HepG2 (cell line): ENCODE results near the gene RNF14. TPM values are rescaled to one million over a fixed set of nuclear protein-coding genes. Genes with fewer than 3 reads are reported as not detected.

Experiments
- ATAC-seq: fragments of 200-7000 bp; cut with Tn5 transposase; 3 replicates; pipeline ENCODE4 v1.9.1; 2020; ENCODE audit warnings: mild to moderate bottlenecking, moderate library complexity
- BruUV-seq: library from RNA; stranded (reverse); fragments of 400-500 nt; replicated peaks from 2 replicates; lab custom pipeline; 2021; lab: Mats Ljungman, UMichigan
- CTCF ChIA-PET: fragments of 300-600 bp; formaldehyde crosslinking; extraction: SDS; loops from one replicate; lab custom pipeline; 2021; ENCODE audit warnings: low total read pairs, inconsistent platforms, low intra/inter-chr PET ratio; lab: Yijun Ruan, JAX
- POLR2A ChIA-PET: fragments of 350-600 bp; sonication (Branson Sonifier 250); formaldehyde crosslinking; loops from one replicate; lab custom pipeline; 2020; ENCODE audit warnings: antibody characterized with exemption, inconsistent platforms; lab: Yijun Ruan, JAX
- DNase-seq: peaks from one replicate; pipeline ENCODE4 v3.0.0-alpha.2; 2015; ENCODE audit warnings: low spot score
- FAIRE-seq: peaks from 3 replicates; lab custom pipeline; 2011; peaks lifted over from hg19 to GRCh38; lab: Jason Lieb, UNC
- H2AFZ ChIP-seq: one replicate; pipeline ENCODE4 v1.6.1; 2011; ENCODE audit warnings: low read length, inconsistent platforms
- H3K27ac ChIP-seq: fragments of 300-600 bp; 3 replicates; pipeline ENCODE4 v1.8.0; 2011; ENCODE audit warnings: mixed run types, mild to moderate bottlenecking, mixed read lengths, low read length, inconsistent platforms; ENCODE audit not compliant: insufficient read depth; ENCODE audit errors: extremely low read length
- H3K27me3 ChIP-seq, 2 experiments: fragments of 200-600 bp in 1 of 2; 2 replicates in 1 of 2; 3 replicates in 1 of 2; pipeline versions ENCODE4 v1.6.0 to v1.8.0; 2011; ENCODE audit warnings: low read length in 2 of 2, mild to moderate bottlenecking in 2 of 2, moderate library complexity in 2 of 2, inconsistent platforms in 1 of 2; ENCODE audit not compliant: insufficient read depth in 2 of 2, control insufficient read depth in 1 of 2
- H3K36me3 ChIP-seq, 2 experiments: fragments of 200-600 bp in 1 of 2; replicated peaks in 1 of 2; 2 replicates in 1 of 2; 3 replicates in 1 of 2; pipeline versions ENCODE4 v1.5.1 to v1.8.0; 2011; ENCODE audit warnings: low read length in 2 of 2, inconsistent platforms in 1 of 2; ENCODE audit not compliant: insufficient read depth in 2 of 2, control insufficient read depth in 1 of 2
- H3K4me1 ChIP-seq: 2 replicates; pipeline ENCODE4 v1.5.1; 2012; ENCODE audit warnings: low read length, inconsistent platforms; ENCODE audit not compliant: insufficient read depth
- H3K4me2 ChIP-seq: 2 replicates; pipeline ENCODE4 v1.6.0; 2011; ENCODE audit warnings: low read depth, low read length, inconsistent platforms
- H3K4me3 ChIP-seq, 3 experiments: fragments of 200-600 bp in 1 of 3; sonication (generic), shearing (Covaris generic) in 1 of 3; replicated peaks in 1 of 3; 2 replicates each; pipeline ENCODE4 v1.5.1; 2011 to 2016; ENCODE audit warnings: low read length in 3 of 3, inconsistent platforms in 2 of 3, low read depth in 2 of 3, mild to moderate bottlenecking in 2 of 3, control low read depth in 1 of 3, mixed read lengths in 1 of 3; ENCODE audit not compliant: insufficient read depth in 1 of 3
- H3K79me2 ChIP-seq: one replicate; pipeline ENCODE4 v1.6.1; 2011; ENCODE audit warnings: low read length, inconsistent platforms; ENCODE audit not compliant: insufficient read depth
- H3K9ac ChIP-seq: 2 replicates; pipeline ENCODE4 v1.6.0; 2011; ENCODE audit warnings: mild to moderate bottlenecking, low read depth, low read length, inconsistent platforms; ENCODE audit not compliant: insufficient read depth
- H3K9me3 ChIP-seq: 2 replicates; pipeline ENCODE4 v1.5.1; 2012; ENCODE audit warnings: mild to moderate bottlenecking, low read length
- H4K20me1 ChIP-seq: 2 replicates; pipeline ENCODE4 v1.6.0; 2011; ENCODE audit warnings: inconsistent platforms, mild to moderate bottlenecking, low read length, moderate library complexity; ENCODE audit not compliant: insufficient read depth
- MAF1 ChIP-seq: sonication (generic); formaldehyde crosslinking; IDR thresholded peaks from 2 replicates; pipeline ENCODE4 v1.5.0; 2020; ENCODE audit warnings: missing genetic modification reagents, borderline replicate concordance
- MAFK ChIP-seq, 2 experiments: IDR thresholded peaks in 1 of 2; conservative IDR thresholded peaks in 1 of 2; 2 replicates each; pipeline ENCODE4 v1.6.1; 2011; ENCODE audit warnings: improper control_type of control experiment in 2 of 2, low read length in 2 of 2
- ZNF672 ChIP-seq: sonication (generic); formaldehyde crosslinking; IDR thresholded peaks from 2 replicates; pipeline ENCODE4 v1.8.1; 2022; ENCODE audit warnings: missing genetic modification reagents
- WGBS: methylation state at CpG from one replicate; pipeline ENCODE4 v1.1.6; 2017; ENCODE audit warnings: low lambda C conversion rate; 5-methylcytosine and 5-hydroxymethylcytosine counted together
- in situ Hi-C: cut with HindIII; loops from 2 replicates; pipeline ENCODE4 v1.10.0; 2017; ENCODE audit warnings: low pct_unique_long_range_greater_than_20kb; ENCODE audit not compliant: extremely low pct_ligation_motif_present
- intact Hi-C: fragments of 100-400 bp; cut with micrococcal nuclease; formaldehyde crosslinking; loops from one replicate; pipeline ENCODE4 v1.10.0; 2022; ENCODE audit not compliant: unreplicated experiment
- polyA plus RNA-seq, 8 experiments: library from polyadenylated mRNA; depleted of rRNA in 3 of 8; stranded (reverse) in 7 of 8; unstranded in 1 of 8; fragments of >200 nt; fragmentation: Illumina TruSeq in 4 of 8; extraction: Trizol in 4 of 8; gene quantifications; 2 replicates each; pipeline versions ENCODE4 v1.2.1 to v1.2.3, GENCODE V29; 2011 to 2016; ENCODE audit warnings: low read depth in 4 of 8, missing spikeins in 1 of 8, mixed read lengths in 1 of 8; ENCODE audit not compliant: insufficient read depth in 1 of 8
- total RNA-seq, 5 experiments: library from RNA; depleted of rRNA; stranded (reverse); fragments of >200 nt; fragmentation: Illumina TruSeq; extraction: Trizol; gene quantifications; 2 replicates each; pipeline ENCODE4 v1.2.3, GENCODE V29; 2016; ENCODE audit warnings: low read depth in 1 of 5
- TF ChIP-seq, protein P1 (sequence below): sonication (generic); formaldehyde crosslinking; IDR thresholded peaks from 2 replicates; pipeline ENCODE4 v1.8.0; 2022; ENCODE audit warnings: mild to moderate bottlenecking, missing genetic modification reagents, moderate library complexity
- TF ChIP-seq, protein P2 (sequence below): IDR thresholded peaks from 2 replicates; pipeline ENCODE4 v1.6.1; 2012; ENCODE audit warnings: low read depth, low read length, improper control_type of control experiment

Gene RNF14
- total and polyA plus RNA-seq, 2 of the 13 experiments (the other 11 are each of a cell fraction or from before 2014, with no cell fraction given) = 11.3 to 28.1 TPM

DNA sequence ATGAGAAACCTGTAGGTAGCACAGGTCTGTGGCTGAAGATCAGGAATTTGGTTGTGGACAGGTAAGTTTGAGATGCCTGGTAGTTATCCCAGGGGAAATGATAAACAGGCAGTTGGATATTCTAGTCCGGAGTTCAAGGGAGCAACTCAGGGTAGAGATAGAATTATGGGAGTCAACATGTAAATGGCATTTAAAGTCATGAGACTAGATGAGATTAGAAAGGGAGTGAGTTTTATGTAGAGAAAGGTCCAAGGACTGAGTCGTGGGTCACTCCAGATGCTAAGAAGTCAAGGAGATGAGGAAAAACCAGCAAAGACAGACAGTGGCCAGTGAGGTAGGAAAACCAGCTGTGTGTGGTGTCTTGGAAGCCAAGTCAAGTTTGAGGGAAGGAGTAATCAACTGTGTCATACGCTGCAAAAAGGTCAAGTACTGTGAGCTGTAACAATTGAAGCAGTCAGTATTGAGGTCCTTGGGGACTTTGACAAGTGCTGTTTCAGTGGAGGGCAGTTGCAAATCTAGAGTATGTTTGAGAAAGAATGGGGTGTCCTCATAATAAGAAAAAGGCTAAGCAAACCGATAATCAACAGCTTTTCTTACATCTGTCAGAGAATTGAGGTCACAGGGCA is 25.7 kb downstream of the RNF14 start:
- no peaks in the 10 kb centered on the region; a peak in 2 of 5 replicates for H3K36me3 ChIP-seq
- FAIRE-seq (no peak), ATAC-seq (no peak), DNase-seq (no peak)
- no TSS peak for BruUV-seq
- in situ Hi-C loops (loop anchor here (5.0 to 25.0 kb wide), 2 partner anchors 148 to 568 kb away; no protein-coding TSS in a partner anchor), intact Hi-C loops (no loop called here)
- H3K4me2 ChIP-seq = no peak overlapping the region
- TF ChIP-seq MAFK (conservative IDR thresholded peaks at IDR 0.05 in 1 of 2, IDR thresholded peaks at IDR 0.05 in 1 of 2; ENCODE audit: low read length in 2 of 2) (no peak), ZNF672 (CRISPR knock-in tag) (no peak), MAF1 (CRISPR knock-in tag) (no peak)
- TF ChIP-seq, protein P1, sequence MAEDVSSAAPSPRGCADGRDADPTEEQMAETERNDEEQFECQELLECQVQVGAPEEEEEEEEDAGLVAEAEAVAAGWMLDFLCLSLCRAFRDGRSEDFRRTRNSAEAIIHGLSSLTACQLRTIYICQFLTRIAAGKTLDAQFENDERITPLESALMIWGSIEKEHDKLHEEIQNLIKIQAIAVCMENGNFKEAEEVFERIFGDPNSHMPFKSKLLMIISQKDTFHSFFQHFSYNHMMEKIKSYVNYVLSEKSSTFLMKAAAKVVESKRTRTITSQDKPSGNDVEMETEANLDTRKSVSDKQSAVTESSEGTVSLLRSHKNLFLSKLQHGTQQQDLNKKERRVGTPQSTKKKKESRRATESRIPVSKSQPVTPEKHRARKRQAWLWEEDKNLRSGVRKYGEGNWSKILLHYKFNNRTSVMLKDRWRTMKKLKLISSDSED = no peak
- TF ChIP-seq, protein P2, sequence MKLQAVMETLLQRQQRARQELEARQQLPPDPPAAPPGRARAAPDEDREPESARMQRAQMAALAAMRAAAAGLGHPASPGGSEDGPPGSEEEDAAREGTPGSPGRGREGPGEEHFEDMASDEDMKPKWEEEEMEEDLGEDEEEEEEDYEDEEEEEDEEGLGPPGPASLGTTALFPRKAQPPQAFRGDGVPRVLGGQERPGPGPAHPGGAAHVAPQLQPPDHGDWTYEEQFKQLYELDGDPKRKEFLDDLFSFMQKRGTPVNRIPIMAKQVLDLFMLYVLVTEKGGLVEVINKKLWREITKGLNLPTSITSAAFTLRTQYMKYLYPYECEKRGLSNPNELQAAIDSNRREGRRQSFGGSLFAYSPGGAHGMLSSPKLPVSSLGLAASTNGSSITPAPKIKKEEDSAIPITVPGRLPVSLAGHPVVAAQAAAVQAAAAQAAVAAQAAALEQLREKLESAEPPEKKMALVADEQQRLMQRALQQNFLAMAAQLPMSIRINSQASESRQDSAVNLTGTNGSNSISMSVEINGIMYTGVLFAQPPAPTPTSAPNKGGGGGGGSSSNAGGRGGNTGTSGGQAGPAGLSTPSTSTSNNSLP = no peak
- H3K27ac ChIP-seq = no peak overlapping the region
- H3K4me3 ChIP-seq = no peak overlapping the region
- ChIA-PET POLR2A (no interaction called here), CTCF (no interaction called here)
- no peak overlapping the region for H3K9ac ChIP-seq
- no peak overlapping the region for H2AFZ ChIP-seq
- no peaks in the 10 kb centered on the region for H3K27me3 ChIP-seq
- H3K4me1 ChIP-seq = peaks cover 11% of the 10 kb centered on the region
- 69% methylated on average over 4 of the region's 4 CpGs for WGBS
- H4K20me1 ChIP-seq = no peaks in the 10 kb centered on the region
- H3K79me2 ChIP-seq = no peaks in the 10 kb centered on the region
- no peaks in the 10 kb centered on the region for H3K9me3 ChIP-seq
